Cardiac fibroblast (primary cell): ENCODE measurements around the gene PIGS.
A peak's percentile ranks its signal among the peaks of the same experiment; 100 is the strongest.
"Not testable (repeated sequence)": the region's sequence is repeated elsewhere in the genome, so short reads cannot be mapped to it uniquely, and the experiment has no call there.

Experiments
- DNase-seq, 2 donors: peaks; one replicate each; pipeline versions ENCODE4 v3.0.0 to v3.0.0-alpha.2; 2010; ENCODE audit warnings: low read depth in 2 of 2
- H3K4me3 ChIP-seq, 2 donors: replicated peaks in 1 of 2; 1 replicate in 1 of 2; 2 replicates in 1 of 2; pipeline ENCODE4 v1.5.1; 2011; ENCODE audit warnings: low read depth in 2 of 2, low read length in 2 of 2, mild to moderate bottlenecking in 2 of 2, moderate library complexity in 1 of 2
- TF ChIP-seq, protein P1 (sequence below): IDR thresholded peaks from one replicate; pipeline ENCODE4 v1.5.1; 2011; ENCODE audit warnings: low read depth, mild to moderate bottlenecking, low read length, inconsistent platforms

PIGS gene

DNA sequence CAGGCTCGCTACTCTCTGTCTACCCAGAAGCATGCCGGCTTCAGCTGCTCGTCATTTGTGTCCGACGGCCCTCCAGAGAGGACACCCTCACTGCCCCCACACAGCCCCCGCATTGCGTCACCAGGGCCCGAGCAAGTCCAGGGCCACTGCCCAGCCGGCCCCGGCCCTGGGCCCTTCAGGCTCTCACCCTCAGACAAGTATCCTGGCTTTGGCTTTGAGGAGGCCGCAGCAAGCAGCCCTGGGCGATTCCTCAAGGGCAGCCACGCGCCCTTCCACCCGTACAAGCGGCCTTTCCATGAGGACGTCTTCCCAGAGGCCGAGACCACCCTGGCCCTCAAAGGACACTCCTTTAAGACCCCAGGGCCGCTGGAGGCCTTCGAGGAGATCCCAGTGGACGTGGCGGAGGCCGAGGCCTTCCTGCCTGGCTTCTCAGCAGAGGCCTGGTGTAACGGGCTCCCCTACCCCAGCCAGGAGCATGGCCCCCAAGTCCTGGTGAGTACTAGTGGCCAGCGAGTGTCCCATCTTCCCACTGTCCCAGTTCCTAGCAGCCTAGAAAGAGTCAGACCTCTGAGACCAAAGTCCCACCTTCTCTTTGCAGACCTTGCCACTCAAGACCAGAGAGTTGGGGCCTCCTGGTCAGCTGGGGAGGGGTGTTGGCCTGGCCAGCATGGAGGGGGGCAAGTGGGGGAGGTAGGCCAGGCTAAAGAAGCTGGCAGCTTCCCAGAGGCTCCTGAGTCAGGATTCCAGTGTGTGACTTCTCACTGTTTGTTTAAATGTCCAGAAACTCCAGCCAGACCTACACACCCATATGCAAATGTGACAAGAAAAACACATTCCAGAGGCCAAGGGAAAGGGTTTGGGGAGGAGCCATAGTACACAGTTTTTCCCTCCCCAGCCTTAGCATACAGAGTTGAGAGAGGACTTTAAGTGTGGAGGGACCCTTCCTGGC lies 46.6 kb downstream of the PIGS start:
- TF ChIP-seq, protein P1, sequence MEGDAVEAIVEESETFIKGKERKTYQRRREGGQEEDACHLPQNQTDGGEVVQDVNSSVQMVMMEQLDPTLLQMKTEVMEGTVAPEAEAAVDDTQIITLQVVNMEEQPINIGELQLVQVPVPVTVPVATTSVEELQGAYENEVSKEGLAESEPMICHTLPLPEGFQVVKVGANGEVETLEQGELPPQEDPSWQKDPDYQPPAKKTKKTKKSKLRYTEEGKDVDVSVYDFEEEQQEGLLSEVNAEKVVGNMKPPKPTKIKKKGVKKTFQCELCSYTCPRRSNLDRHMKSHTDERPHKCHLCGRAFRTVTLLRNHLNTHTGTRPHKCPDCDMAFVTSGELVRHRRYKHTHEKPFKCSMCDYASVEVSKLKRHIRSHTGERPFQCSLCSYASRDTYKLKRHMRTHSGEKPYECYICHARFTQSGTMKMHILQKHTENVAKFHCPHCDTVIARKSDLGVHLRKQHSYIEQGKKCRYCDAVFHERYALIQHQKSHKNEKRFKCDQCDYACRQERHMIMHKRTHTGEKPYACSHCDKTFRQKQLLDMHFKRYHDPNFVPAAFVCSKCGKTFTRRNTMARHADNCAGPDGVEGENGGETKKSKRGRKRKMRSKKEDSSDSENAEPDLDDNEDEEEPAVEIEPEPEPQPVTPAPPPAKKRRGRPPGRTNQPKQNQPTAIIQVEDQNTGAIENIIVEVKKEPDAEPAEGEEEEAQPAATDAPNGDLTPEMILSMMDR = no peak
- DNase-seq = peak; percentile 74 to 78
- no peak overlapping the region for H3K4me3 ChIP-seq

DNA sequence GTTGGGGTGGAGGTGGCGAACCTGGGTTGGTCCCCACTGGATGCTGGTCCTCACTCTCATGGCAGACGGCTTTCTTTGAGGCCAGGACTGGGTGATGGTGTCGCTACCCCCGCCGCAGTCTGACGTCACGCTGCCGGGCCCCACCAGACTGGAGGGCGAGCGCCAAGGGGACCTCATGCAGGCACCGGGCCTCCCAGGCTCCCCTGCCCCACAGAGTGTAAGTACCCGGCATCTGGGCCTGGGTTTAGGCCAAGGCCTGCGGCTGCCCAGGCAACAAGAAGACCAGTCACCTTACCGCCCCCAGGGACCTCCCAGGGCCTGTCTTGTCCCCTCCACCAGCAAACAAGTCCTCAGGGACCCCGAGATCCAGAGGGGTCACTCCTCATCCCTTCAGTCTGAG lies 47.4 kb downstream of the PIGS start:
- no peak overlapping the region for H3K4me3 ChIP-seq
- no peak for DNase-seq
- TF ChIP-seq, protein P1 = no peak

DNA sequence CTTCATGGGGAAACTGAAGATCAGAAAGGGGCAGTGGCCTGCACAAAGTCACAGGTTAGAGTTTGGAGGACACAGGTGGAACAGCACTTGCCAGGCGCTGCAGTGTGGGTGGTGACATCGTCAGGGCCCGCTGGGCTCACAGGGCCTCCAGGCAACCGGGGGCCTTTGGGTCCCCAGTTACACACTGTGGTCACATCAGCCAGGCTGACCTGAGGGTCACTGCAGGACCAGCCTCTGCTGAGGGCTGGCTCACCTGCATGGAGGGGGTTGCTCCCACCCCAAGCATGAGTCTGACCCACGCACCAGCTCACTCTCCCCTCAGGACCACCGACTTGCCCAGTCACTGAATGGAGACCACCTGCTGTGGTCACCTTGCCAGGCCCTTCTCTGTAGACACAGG lies 48.1 kb downstream of the PIGS start:
- no peak for DNase-seq
- TF ChIP-seq, protein P1 = no peak
- no peak overlapping the region for H3K4me3 ChIP-seq

DNA sequence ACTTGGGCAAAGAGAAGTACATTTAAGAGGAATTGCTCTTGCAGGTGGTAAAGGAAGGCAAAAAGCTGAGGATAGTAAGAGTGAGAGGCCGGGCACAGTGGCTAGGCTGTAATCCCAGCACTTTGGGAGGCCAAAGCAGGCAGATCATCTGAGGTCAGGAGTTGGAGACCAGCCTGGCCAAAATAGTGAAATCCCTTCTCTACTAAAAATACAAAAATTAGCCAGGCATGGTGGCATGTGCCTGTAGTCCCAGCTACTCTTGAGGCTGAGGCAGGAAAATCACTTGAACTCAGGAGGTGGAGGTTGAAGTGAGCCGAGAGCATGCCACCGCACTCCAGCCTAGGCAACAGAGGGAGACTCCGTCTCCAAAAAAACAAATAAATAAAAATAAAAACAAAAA lies 49.0 kb downstream of the PIGS start:
- not testable (repeated sequence) for H3K4me3 ChIP-seq, DNase-seq

DNA sequence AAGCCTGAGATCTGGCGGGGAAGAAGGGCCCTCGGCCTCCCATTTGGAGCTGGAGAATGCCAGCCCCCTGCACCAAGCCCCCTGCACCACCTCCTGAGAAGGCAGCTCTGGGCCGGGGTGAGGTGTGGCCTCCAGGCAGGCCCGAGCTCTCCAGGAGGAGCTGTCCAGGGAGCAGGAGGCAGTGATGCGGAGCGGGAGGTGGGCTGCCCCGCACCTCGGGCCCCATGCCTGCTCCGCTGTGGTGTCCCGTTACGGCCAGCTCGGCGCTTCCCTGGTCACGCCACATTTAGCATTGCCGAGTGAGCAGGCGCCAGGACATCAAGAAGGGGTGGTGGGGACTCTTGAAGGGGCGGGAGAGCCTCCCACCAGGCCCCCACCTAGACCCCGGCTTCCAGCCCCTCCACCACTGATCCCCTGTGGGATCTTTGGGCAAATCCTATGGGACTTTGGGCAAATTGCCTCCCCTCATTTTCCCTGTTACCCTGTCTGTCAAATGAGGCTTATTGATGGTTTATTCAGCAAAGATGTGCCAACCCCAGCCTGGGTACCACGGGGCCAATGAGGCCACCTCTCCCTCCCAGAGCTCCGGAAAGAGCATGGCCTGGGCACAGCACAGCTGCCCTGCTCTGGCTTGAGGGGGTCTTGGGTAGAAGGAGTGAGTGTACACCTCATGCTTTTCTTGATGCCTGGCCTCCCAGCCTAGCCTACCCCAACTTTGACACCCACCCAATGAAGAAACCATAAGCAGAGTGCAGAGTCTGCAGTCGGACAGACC lies 49.8 kb downstream of the PIGS start:
- DNase-seq = no peak
- TF ChIP-seq, protein P1 = no peak
- H3K4me3 ChIP-seq = no peak overlapping the region

DNA sequence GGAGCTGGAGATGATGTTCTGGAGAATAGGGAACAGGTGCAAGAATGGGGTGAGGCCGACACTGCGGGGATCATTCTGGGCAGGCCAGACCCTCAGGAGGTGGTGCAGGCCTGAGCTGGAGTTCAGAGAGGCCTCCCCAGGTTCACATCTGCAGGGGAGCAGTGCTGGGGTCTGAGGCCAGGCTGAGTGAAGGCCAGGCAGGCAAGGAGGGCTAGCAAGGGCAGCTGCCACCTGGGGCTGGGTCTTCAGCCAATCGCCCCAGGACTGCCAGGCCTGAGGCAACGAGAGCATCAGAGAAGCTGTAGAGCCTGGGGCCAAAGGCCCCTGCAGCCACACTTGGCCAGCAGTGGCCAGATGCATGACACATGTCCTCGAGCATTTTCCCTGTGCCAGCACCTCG lies 50.6 kb downstream of the PIGS start:
- H3K4me3 ChIP-seq = no peak overlapping the region
- TF ChIP-seq, protein P1 = no peak
- no peak for DNase-seq

DNA sequence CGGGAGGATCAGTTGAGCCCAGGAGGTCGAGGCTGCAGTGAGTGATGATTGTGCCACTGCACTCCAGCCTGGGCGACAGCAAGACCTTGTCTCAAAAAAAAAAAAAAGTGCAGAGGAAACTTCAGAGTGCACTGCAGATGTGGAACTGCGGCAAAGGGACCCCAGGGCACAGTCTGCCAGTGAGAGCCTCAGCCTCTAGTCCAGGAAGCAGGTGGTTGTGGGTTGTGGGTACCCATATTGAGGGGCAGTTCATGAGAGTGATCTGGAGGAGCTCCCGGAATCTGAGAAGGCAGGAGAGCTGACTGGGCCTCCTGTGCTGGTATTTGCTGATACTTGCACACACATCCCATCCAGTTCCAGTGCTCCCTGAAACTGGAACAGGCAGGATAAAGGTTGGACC lies 52.1 kb downstream of the PIGS start:
- no peak overlapping the region for H3K4me3 ChIP-seq
- TF ChIP-seq, protein P1 = no peak
- no peak for DNase-seq
